WTC11 (cell line): ENCODE data around the gene NR2C2AP.

Experiments
- CREM ChIP-seq: sonication (generic); formaldehyde crosslinking; IDR thresholded peaks from 2 replicates; pipeline ENCODE4 v1.8.1; 2022; ENCODE audit warnings: mild to moderate bottlenecking, missing genetic modification reagents, moderate library complexity
- CTCF ChIP-seq: fragments of 200-600 bp; IDR thresholded peaks from 2 replicates; pipeline ENCODE4 v1.8.0; 2022; ENCODE audit warnings: antibody characterized with exemption
- ERG ChIP-seq: fragments of 250-450 bp; sonication (Bioruptor Pico); IDR thresholded peaks from 2 replicates; pipeline ENCODE4 v1.8.0; 2021; ENCODE audit warnings: mild to moderate bottlenecking
- FOXJ3 ChIP-seq: sonication (generic); formaldehyde crosslinking; IDR thresholded peaks from 2 replicates; pipeline ENCODE4 v1.9.0; 2021; ENCODE audit warnings: missing genetic modification reagents, mild to moderate bottlenecking, borderline replicate concordance
- FOXP1 ChIP-seq: sonication (generic); formaldehyde crosslinking; IDR thresholded peaks from 2 replicates; pipeline ENCODE4 v1.8.0; 2022; ENCODE audit warnings: missing genetic modification reagents, mild to moderate bottlenecking, moderate library complexity, borderline replicate concordance
- JUN ChIP-seq: sonication (generic); formaldehyde crosslinking; IDR thresholded peaks from 2 replicates; pipeline ENCODE4 v1.8.0; 2023; ENCODE audit warnings: mild to moderate bottlenecking, missing genetic modification reagents
- KAT7 ChIP-seq: sonication (generic); formaldehyde crosslinking; IDR thresholded peaks from 2 replicates; pipeline ENCODE4 v1.8.1; 2023; ENCODE audit warnings: missing genetic modification reagents, mild to moderate bottlenecking, borderline replicate concordance
- MAX ChIP-seq: sonication (generic); formaldehyde crosslinking; IDR thresholded peaks from 2 replicates; pipeline ENCODE4 v1.8.0; 2022; ENCODE audit warnings: mild to moderate bottlenecking, missing genetic modification reagents
- MXD4 ChIP-seq: fragments of 250-450 bp; sonication (Bioruptor Pico); IDR thresholded peaks from 2 replicates; pipeline ENCODE4 v1.8.0; 2021; ENCODE audit warnings: mild to moderate bottlenecking, moderate library complexity, borderline replicate concordance
- RORB ChIP-seq: fragments of 250-450 bp; sonication (Bioruptor Pico); IDR thresholded peaks from 2 replicates; pipeline ENCODE4 v1.9.0; 2021; ENCODE audit warnings: mild to moderate bottlenecking
- ZNF138 ChIP-seq: sonication (generic); formaldehyde crosslinking; conservative IDR thresholded peaks from 2 replicates; pipeline ENCODE4 v1.8.1; 2022; ENCODE audit warnings: mild to moderate bottlenecking, moderate library complexity, missing genetic modification reagents

GRCh38 chr19:19192078-19192882, 10.9 kb downstream of the NR2C2AP start, which contains the start of the genes BORCS8 and RFXANK:
- TF ChIP-seq CREM = no peak
- TF ChIP-seq RORB (CRISPR knock-in tag) = no peak
- peak; percentile 76 for TF ChIP-seq FOXP1
- no peak for TF ChIP-seq FOXJ3 (CRISPR knock-in tag)
- no peak for TF ChIP-seq CTCF
- TF ChIP-seq KAT7 (CRISPR knock-in tag) = no peak
- no peak for TF ChIP-seq ZNF138
- peak; percentile 77 for TF ChIP-seq MAX (CRISPR knock-in tag)
- TF ChIP-seq ERG = no peak
- TF ChIP-seq MXD4 (CRISPR knock-in tag) = no peak
- peak; percentile 67; the same call in 1 of the 2 replicates for TF ChIP-seq JUN (CRISPR knock-in tag)
